HCT116 (cell line): ENCODE measurements around the gene KRTAP19-3. TPM values are rescaled to one million over a fixed set of nuclear protein-coding genes. Genes with fewer than 3 reads are reported as not detected.

ENCODE experiments used
- ATAC-seq: fragments of 200-7000 bp; cut with Tn5 transposase; 2 replicates; pipeline ENCODE4 v1.9.1; 2020; ENCODE audit warnings: mild to moderate bottlenecking, moderate library complexity
- BruUV-seq: library from RNA; stranded (reverse); fragments of 400-500 nt; replicated peaks from 2 replicates; lab custom pipeline; 2021; lab: Mats Ljungman, UMichigan
- CTCF ChIA-PET: fragments of 300-600 bp; sonication (Branson Sonifier 250); formaldehyde crosslinking; loops from one replicate; lab custom pipeline; 2021; ENCODE audit warnings: antibody characterized with exemption; lab: Charles Lee
- POLR2A ChIA-PET: fragments of 300-600, 350-600 bp; sonication (Branson Sonifier 250); formaldehyde crosslinking; loops from one replicate; lab custom pipeline; 2021; ENCODE audit warnings: antibody characterized with exemption; lab: Charles Lee
- RAD21 ChIA-PET, 2 experiments: fragments of 300-600 bp; sonication (Branson Sonifier 250); formaldehyde crosslinking; loops; one replicate each; lab custom pipeline; 2023; ENCODE audit warnings: low total read pairs in 2 of 2; ENCODE audit not compliant: uncharacterized antibody in 2 of 2, unreplicated experiment in 2 of 2, low non-redundant PET in 1 of 2; lab: Charles Lee
- DNase-seq: peaks from one replicate; pipeline ENCODE4 v3.0.0-alpha.2; 2010; ENCODE audit warnings: low read depth, low spot score
- H2AFZ ChIP-seq: fragments of 200-600 bp; shearing (Covaris generic), sonication (generic); 2 replicates; pipeline ENCODE4 v1.6.1; 2017; ENCODE audit warnings: low read depth, mixed run types, mixed read lengths, antibody characterized with exemption, low read length; ENCODE audit not compliant: poor library complexity, severe bottlenecking
- H3K27ac ChIP-seq: 2 replicates; pipeline ENCODE4 v1.5.1; 2012; ENCODE audit warnings: low read depth, low read length
- H3K27me3 ChIP-seq: fragments of 200-600 bp; sonication (generic); 2 replicates; pipeline ENCODE4 v1.6.1; 2016; ENCODE audit warnings: mixed run types, low read length, mixed read lengths; ENCODE audit not compliant: insufficient read depth
- H3K36me3 ChIP-seq, 2 experiments: fragments of 200-500 bp in 1 of 2; fragments of 200-600 bp in 1 of 2; sonication (Bioruptor generic) in 1 of 2; sonication (generic) in 1 of 2; 2 replicates each; pipeline versions ENCODE4 v1.5.1 to v1.6.1; 2014 to 2016; ENCODE audit warnings: low read length in 2 of 2, inconsistent platforms in 1 of 2, mixed read lengths in 1 of 2, mixed run types in 1 of 2; ENCODE audit not compliant: insufficient read depth in 2 of 2, control insufficient read depth in 1 of 2
- H3K4me1 ChIP-seq, 2 experiments: fragments of 200-600 bp in 1 of 2; sonication (generic) in 1 of 2; 2 replicates each; pipeline versions ENCODE4 v1.5.1 to v1.6.1; 2012 to 2017; ENCODE audit warnings: low read length in 2 of 2, inconsistent platforms in 1 of 2, mild to moderate bottlenecking in 1 of 2, mixed read lengths in 1 of 2, mixed run types in 1 of 2, moderate library complexity in 1 of 2; ENCODE audit not compliant: insufficient read depth in 2 of 2, control insufficient read depth in 1 of 2
- H3K4me2 ChIP-seq: fragments of 200-600 bp; sonication (generic); 2 replicates; pipeline ENCODE4 v1.6.1; 2017; ENCODE audit warnings: mixed run types, low read length, mixed read lengths
- H3K4me3 ChIP-seq, 2 experiments: fragments of 200-600 bp in 1 of 2; sonication (generic) in 1 of 2; replicated peaks in 1 of 2; 2 replicates each; pipeline ENCODE4 v1.5.1; 2011 to 2016; ENCODE audit warnings: low read length in 2 of 2, control low read depth in 1 of 2, low read depth in 1 of 2, mild to moderate bottlenecking in 1 of 2, mixed read lengths in 1 of 2, mixed run types in 1 of 2
- H3K79me2 ChIP-seq: fragments of 200-600 bp; sonication (generic); 2 replicates; pipeline ENCODE4 v1.6.1; 2017; ENCODE audit warnings: mild to moderate bottlenecking, mixed run types, low read length, moderate library complexity, mixed read lengths; ENCODE audit not compliant: insufficient read depth
- H3K9ac ChIP-seq: fragments of 200-600 bp; sonication (generic); 2 replicates; pipeline ENCODE4 v1.6.1; 2016; ENCODE audit warnings: low read length, mixed read lengths
- H3K9me2 ChIP-seq: fragments of 200-600 bp; sonication (generic), shearing (Covaris generic); 2 replicates; pipeline ENCODE4 v1.6.1; 2017; ENCODE audit warnings: mixed run types, mild to moderate bottlenecking, moderate library complexity; ENCODE audit not compliant: insufficient read depth
- H3K9me3 ChIP-seq, 2 experiments: fragments of 200-500 bp in 1 of 2; fragments of 200-600 bp in 1 of 2; sonication (Bioruptor generic) in 1 of 2; sonication (generic) in 1 of 2; 2 replicates each; pipeline ENCODE4 v1.6.1; 2014 to 2017; ENCODE audit warnings: low read length in 2 of 2, mixed read lengths in 2 of 2, inconsistent platforms in 1 of 2, low read depth in 1 of 2, mild to moderate bottlenecking in 1 of 2, mixed run types in 1 of 2, moderate library complexity in 1 of 2; ENCODE audit not compliant: control insufficient read depth in 1 of 2, insufficient read depth in 1 of 2
- H4K20me1 ChIP-seq: fragments of 200-600 bp; sonication (generic), shearing (Covaris generic); 2 replicates; pipeline ENCODE4 v1.6.1; 2017; ENCODE audit warnings: mixed run types, mild to moderate bottlenecking, moderate library complexity; ENCODE audit not compliant: insufficient read depth
- ATF3 ChIP-seq: IDR thresholded peaks from 2 replicates; pipeline ENCODE4 v1.6.1; 2012
- CTCF ChIP-seq, 3 experiments: fragments of 200-600 bp in 1 of 3; sonication (generic) in 1 of 3; IDR thresholded peaks in 2 of 3; conservative IDR thresholded peaks in 1 of 3; 2 replicates each; pipeline ENCODE4 v1.5.1; 2012 to 2017; ENCODE audit warnings: low read depth in 2 of 3, low read length in 2 of 3, antibody characterized with exemption in 1 of 3, borderline replicate concordance in 1 of 3, control low read depth in 1 of 3, mild to moderate bottlenecking in 1 of 3, mixed read lengths in 1 of 3, mixed run types in 1 of 3, moderate library complexity in 1 of 3; ENCODE audit not compliant: insufficient read depth in 1 of 3
- EGR1 ChIP-seq: IDR thresholded peaks from 2 replicates; pipeline ENCODE4 v1.6.1; 2012; ENCODE audit warnings: low read depth
- ELF1 ChIP-seq: IDR thresholded peaks from 2 replicates; pipeline ENCODE4 v1.6.1; 2012; ENCODE audit warnings: low read depth, borderline replicate concordance
- EZH2phosphoT487 ChIP-seq: fragments of 200-600 bp; IDR thresholded peaks from 2 replicates; pipeline ENCODE4 v1.6.1; 2018; ENCODE audit warnings: antibody characterized with exemption, borderline replicate concordance
- MAX ChIP-seq: IDR thresholded peaks from 2 replicates; pipeline ENCODE4 v1.6.1; 2012
- SIN3A ChIP-seq: IDR thresholded peaks from 2 replicates; pipeline ENCODE4 v1.6.1; 2012; ENCODE audit warnings: low read depth
- SP1 ChIP-seq: IDR thresholded peaks from 2 replicates; pipeline ENCODE4 v1.6.1; 2012; ENCODE audit warnings: low read depth
- SRF ChIP-seq: IDR thresholded peaks from 2 replicates; pipeline ENCODE4 v1.6.1; 2012; ENCODE audit warnings: low read depth
- TCF7L2 ChIP-seq: IDR thresholded peaks from 2 replicates; pipeline ENCODE4 v1.7.0; 2011; ENCODE audit warnings: borderline replicate concordance, inconsistent platforms; ENCODE audit not compliant: insufficient read depth, insufficient read length; ENCODE audit errors: extremely low read depth
- YY1 ChIP-seq: IDR thresholded peaks from 2 replicates; pipeline ENCODE4 v1.6.1; 2011; ENCODE audit warnings: low read length, low read depth, moderate library complexity, mild to moderate bottlenecking; ENCODE audit not compliant: insufficient replicate concordance; ENCODE audit errors: extremely low read depth
- intact Hi-C: fragments of 100-400 bp; cut with micrococcal nuclease; formaldehyde crosslinking; loops from 2 replicates; pipeline ENCODE4 v1.10.0; 2022
- total RNA-seq: library from RNA; stranded (reverse); gene quantifications from one replicate; pipeline ENCODE4 v1.2.1, GENCODE V29; 2021; ENCODE audit not compliant: unreplicated experiment

Gene KRTAP19-3
- total RNA-seq, 1 experiment from 2014 or later, result not detected

- TF ChIP-seq ATF3, result no peak
- no peak for TF ChIP-seq MAX
- no peak for TF ChIP-seq SIN3A
- TF ChIP-seq EGR1, result no peak
- no peak for TF ChIP-seq SP1
- TF ChIP-seq TCF7L2, result no peak
- TF ChIP-seq SRF, result no peak
- TF ChIP-seq EZH2phosphoT487, result no peak
- TF ChIP-seq ELF1, result no peak
- TF ChIP-seq CTCF (IDR thresholded peaks at IDR 0.05 in 2 of 3, conservative IDR thresholded peaks at IDR 0.05 in 1 of 3; ENCODE audit: borderline replicate concordance in 1 of 3, insufficient read depth in 1 of 3, low read depth in 2 of 3, low read length in 2 of 3), result no peak
- TF ChIP-seq YY1, result no peak
Observed at GRCh38 chr21:30478004-30478403, 13.8 kb downstream of the KRTAP19-3 start (continued).

GRCh38 chr21:30468900-30469714 lies 22.7 kb downstream of the KRTAP19-3 start:
- no peaks in the 10 kb centered on the region for H3K27me3 ChIP-seq
- intact Hi-C loops, result no loop called here
- RAD21 ChIA-PET, result no interaction called here

More at GRCh38 chr21:30468900-30469714, 22.7 kb downstream of the KRTAP19-3 start:
- H3K9me2 ChIP-seq, result no peaks in the 10 kb centered on the region
- no peak overlapping the region for H3K27ac ChIP-seq
- H3K4me2 ChIP-seq, result no peak overlapping the region
- ChIA-PET CTCF (no interaction called here), POLR2A (no interaction called here)
- H3K4me3 ChIP-seq, result no peak overlapping the region
- ATAC-seq (no peak), DNase-seq (no peak)
- peaks cover under 1 to 23% of the 10 kb centered on the region in 2 experiments; a peak in 3 of 4 replicates for H3K9me3 ChIP-seq
- H4K20me1 ChIP-seq, result no peaks in the 10 kb centered on the region
- H3K79me2 ChIP-seq, result no peaks in the 10 kb centered on the region
- no peaks in the 10 kb centered on the region for H3K4me1 ChIP-seq
- no peaks in the 10 kb centered on the region for H3K36me3 ChIP-seq
- BruUV-seq, result no TSS peak
- TF ChIP-seq CTCF (IDR thresholded peaks at IDR 0.05 in 2 of 3, conservative IDR thresholded peaks at IDR 0.05 in 1 of 3; ENCODE audit: borderline replicate concordance in 1 of 3, insufficient read depth in 1 of 3, low read depth in 2 of 3, low read length in 2 of 3) (no peak), ATF3 (no peak), SP1 (no peak), YY1 (no peak), ELF1 (no peak)
- no peak overlapping the region for H3K9ac ChIP-seq
- no peak overlapping the region for H2AFZ ChIP-seq
